SHP77 (cell line): ENCODE data around the gene NIPAL3.

Experiments used
- DNase-seq, 2 experiments: peaks; one replicate each; lab custom pipeline; 2025; lab: John Stamatoyannopoulos, UW

NIPAL3 gene

GRCh38 chr1:24415334-24415909 is at the start of gene NIPAL3:
NIPAL3 (plus strand) TSS chr1:24415802; CDS start chr1:24419548, 3,746 bp downstream.
- DNase-seq = peak; percentile 97

GRCh38 chr1:24366707-24367106 is 48.9 kb upstream of the NIPAL3 start:
- no peak for DNase-seq

- DNase-seq = no peak
Observed at GRCh38 chr1:24369199-24369598, 46.4 kb upstream of the NIPAL3 start.

- DNase-seq = no peak
Observed at GRCh38 chr1:24369801-24370200, 45.8 kb upstream of the NIPAL3 start.

- no peak for DNase-seq
Observed at GRCh38 chr1:24373044-24373443, 42.6 kb upstream of the NIPAL3 start.

GRCh38 chr1:24373710-24374109 is 41.9 kb upstream of the NIPAL3 start:
- DNase-seq = no peak

- DNase-seq = no peak
Observed at GRCh38 chr1:24374891-24375786, 40.5 kb upstream of the NIPAL3 start.

- DNase-seq = no peak
Observed at GRCh38 chr1:24379733-24380315, 35.8 kb upstream of the NIPAL3 start.

- no peak for DNase-seq
Observed at GRCh38 chr1:24380508-24380907, 35.1 kb upstream of the NIPAL3 start.

GRCh38 chr1:24381256-24381655 is 34.3 kb upstream of the NIPAL3 start:
- DNase-seq = no peak

- DNase-seq = no peak
Observed at GRCh38 chr1:24382165-24382577, 33.4 kb upstream of the NIPAL3 start.

- DNase-seq = no peak
Observed at GRCh38 chr1:24383381-24383940, 32.1 kb upstream of the NIPAL3 start.

- no peak for DNase-seq
Observed at GRCh38 chr1:24384251-24385090, 31.1 kb upstream of the NIPAL3 start.

- no peak for DNase-seq
Observed at GRCh38 chr1:24385160-24385940, 30.3 kb upstream of the NIPAL3 start.

- no peak for DNase-seq
Observed at GRCh38 chr1:24386241-24386640, 29.4 kb upstream of the NIPAL3 start.

- DNase-seq = no peak
Observed at GRCh38 chr1:24386931-24387330, 28.7 kb upstream of the NIPAL3 start.

GRCh38 chr1:24387636-24388175 is 27.9 kb upstream of the NIPAL3 start:
- DNase-seq = no peak

- DNase-seq = no peak
Observed at GRCh38 chr1:24388331-24388885, 27.2 kb upstream of the NIPAL3 start.

- DNase-seq = no peak
Observed at GRCh38 chr1:24389231-24389678, 26.3 kb upstream of the NIPAL3 start.
